BE2C (cell line): ENCODE data around the gene CORIN.

Source experiments
- DNase-seq: peaks from one replicate; pipeline ENCODE4 v3.0.0-alpha.2; 2020
- H3K27me3 ChIP-seq: fragments of 250-450 bp; sonication (Bioruptor Pico); 2 replicates; pipeline ENCODE4 v1.5.1; 2020; ENCODE audit warnings: mild to moderate bottlenecking
- H3K36me3 ChIP-seq: fragments of 250-450 bp; sonication (Bioruptor Pico); 2 replicates; pipeline ENCODE4 v1.5.1; 2020; ENCODE audit warnings: mild to moderate bottlenecking
- H3K4me1 ChIP-seq: fragments of 250-450 bp; sonication (Bioruptor Pico); 2 replicates; pipeline ENCODE4 v1.5.1; 2020
- H3K4me3 ChIP-seq: 2 replicates; pipeline ENCODE4 v1.5.1; 2011; ENCODE audit warnings: low read depth, low read length
- H3K9me3 ChIP-seq: fragments of 250-450 bp; sonication (Bioruptor Pico); 2 replicates; pipeline ENCODE4 v1.5.1; 2020
- CTCF ChIP-seq: IDR thresholded peaks from 2 replicates; pipeline ENCODE4 v1.5.1; 2012; ENCODE audit warnings: mild to moderate bottlenecking, low read depth, low read length

Gene CORIN

GRCh38 chr4:47705326-47705981 is 132.4 kb downstream of the CORIN start:
- Histone ChIP-seq H3K9me3 (no peaks in the 10 kb centered on the region), H3K4me3 (no peak overlapping the region), H3K4me1 (peaks cover 8% of the 10 kb centered on the region), H3K36me3 (no peaks in the 10 kb centered on the region), H3K27me3 (no peaks in the 10 kb centered on the region)
- DNase-seq = no peak
- peak; percentile 70 for TF ChIP-seq CTCF

GRCh38 chr4:47704693-47705325 is 133.1 kb downstream of the CORIN start:
- Histone ChIP-seq H3K4me1 (peaks cover 8% of the 10 kb centered on the region), H3K4me3 (no peak overlapping the region), H3K27me3 (no peaks in the 10 kb centered on the region), H3K9me3 (no peaks in the 10 kb centered on the region), H3K36me3 (no peaks in the 10 kb centered on the region)
- peak; percentile 84 for TF ChIP-seq CTCF
- peak; percentile 77 for DNase-seq

- no peaks in the 10 kb centered on the region for H3K27me3 ChIP-seq
- peaks cover 8% of the 10 kb centered on the region for H3K4me1 ChIP-seq
- no peaks in the 10 kb centered on the region for H3K36me3 ChIP-seq
- no peak for DNase-seq
- H3K4me3 ChIP-seq = no peak overlapping the region
- no peak for TF ChIP-seq CTCF
- H3K9me3 ChIP-seq = no peaks in the 10 kb centered on the region
These were observed 133.9 kb downstream of the CORIN start for GRCh38 chr4:47703956-47704355.

GRCh38 chr4:47703008-47703407 is 134.9 kb downstream of the CORIN start:
- no peak overlapping the region for H3K4me3 ChIP-seq

DNA sequence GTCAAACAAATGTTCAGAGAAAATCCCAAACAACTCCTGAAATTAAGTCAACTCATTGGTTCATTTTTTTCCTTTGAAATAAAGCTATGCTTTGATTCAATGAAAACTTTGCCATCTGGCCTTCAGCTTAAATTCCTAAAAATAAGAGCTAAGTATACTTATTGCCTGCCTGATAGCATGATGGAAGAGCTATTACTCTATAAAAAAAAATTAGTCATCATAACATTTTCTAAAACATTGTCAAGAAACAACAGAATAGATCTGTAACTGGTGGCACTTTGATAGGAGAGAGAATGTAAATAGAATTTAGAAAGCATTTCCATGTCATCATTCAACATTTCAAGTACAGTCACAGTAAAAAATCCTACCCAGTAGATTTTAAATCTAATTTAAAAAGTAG is 136.6 kb downstream of the CORIN start:
- Histone ChIP-seq H3K36me3 (no peaks in the 10 kb centered on the region), H3K9me3 (no peaks in the 10 kb centered on the region), H3K4me1 (peaks cover 8% of the 10 kb centered on the region), H3K27me3 (no peaks in the 10 kb centered on the region), H3K4me3 (no peak overlapping the region)
- TF ChIP-seq CTCF = no peak
- no peak for DNase-seq

More at GRCh38 chr4:47703008-47703407, 134.9 kb downstream of the CORIN start:
- Histone ChIP-seq H3K4me1 (peaks cover 8% of the 10 kb centered on the region), H3K36me3 (no peaks in the 10 kb centered on the region), H3K9me3 (no peaks in the 10 kb centered on the region), H3K27me3 (no peaks in the 10 kb centered on the region)
- TF ChIP-seq CTCF = no peak
- DNase-seq = no peak

DNA sequence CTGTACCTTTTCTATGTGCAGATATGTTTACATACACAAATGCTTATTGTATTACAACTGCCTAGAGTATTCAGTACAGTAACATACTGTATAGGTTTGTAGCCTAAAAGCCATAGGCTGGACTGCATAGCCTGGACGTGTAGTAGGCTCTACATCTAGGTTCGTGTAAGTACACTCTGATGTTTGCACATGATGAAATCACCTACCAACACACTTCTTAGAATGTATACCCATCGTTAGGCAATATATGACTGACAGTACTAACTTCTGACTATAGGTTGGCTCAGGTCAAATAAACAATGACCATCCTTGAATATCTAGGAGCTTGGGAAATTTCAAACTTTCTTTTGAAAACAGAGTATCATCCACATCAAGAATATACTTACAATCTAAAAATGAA is 139.0 kb downstream of the CORIN start:
- Histone ChIP-seq H3K4me3 (no peak overlapping the region), H3K9me3 (no peaks in the 10 kb centered on the region), H3K27me3 (no peaks in the 10 kb centered on the region), H3K4me1 (peaks cover 3% of the 10 kb centered on the region; the same call in 1 of the 2 replicates), H3K36me3 (no peaks in the 10 kb centered on the region)
- no peak for DNase-seq
- no peak for TF ChIP-seq CTCF
